Measurements from ENCODE around the gene ATG4C.

DNA sequence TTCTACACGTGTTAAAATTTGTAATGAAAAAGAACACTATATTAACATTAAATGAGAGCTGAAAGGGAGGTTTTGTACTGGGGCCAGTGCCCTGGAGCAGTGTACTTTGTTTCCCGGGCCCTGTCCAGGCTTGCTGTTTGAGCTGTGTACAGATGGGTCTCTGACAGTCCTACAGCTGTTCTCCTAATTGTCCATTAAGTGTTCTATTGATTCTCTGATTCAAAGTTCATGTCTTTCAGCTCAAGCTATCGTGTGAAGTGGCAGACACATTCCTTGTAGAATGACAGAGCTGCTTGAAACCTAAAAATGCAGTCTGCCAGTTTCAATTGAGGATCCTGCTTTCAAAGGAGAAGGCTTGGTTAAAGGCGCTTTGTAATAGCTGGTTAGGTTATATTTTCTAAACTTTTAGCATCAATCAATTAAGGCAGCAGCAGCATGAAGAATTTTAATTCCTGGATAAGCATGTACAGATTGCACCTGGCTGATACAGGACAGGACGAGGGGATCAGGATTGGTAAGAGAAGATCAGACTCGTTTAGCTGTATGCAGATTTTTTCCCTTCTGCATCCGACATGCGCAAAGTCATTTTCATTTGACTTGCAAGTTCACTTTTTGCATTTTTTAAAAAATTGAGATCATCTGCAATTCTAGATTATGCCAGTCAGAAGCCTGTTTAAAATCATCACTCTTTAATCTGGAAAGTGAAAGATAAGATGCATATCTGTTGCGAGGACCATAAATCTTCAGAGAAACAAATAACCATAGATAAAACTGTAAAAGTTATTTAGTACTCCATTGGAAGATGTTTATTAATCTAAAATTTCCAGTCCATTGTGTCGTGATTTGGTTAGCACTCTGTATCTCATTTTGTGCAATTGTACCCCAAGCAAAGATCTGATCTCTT, 98.5 kb downstream of the ATG4C start:
- TF ChIP-seq, protein P1, sequence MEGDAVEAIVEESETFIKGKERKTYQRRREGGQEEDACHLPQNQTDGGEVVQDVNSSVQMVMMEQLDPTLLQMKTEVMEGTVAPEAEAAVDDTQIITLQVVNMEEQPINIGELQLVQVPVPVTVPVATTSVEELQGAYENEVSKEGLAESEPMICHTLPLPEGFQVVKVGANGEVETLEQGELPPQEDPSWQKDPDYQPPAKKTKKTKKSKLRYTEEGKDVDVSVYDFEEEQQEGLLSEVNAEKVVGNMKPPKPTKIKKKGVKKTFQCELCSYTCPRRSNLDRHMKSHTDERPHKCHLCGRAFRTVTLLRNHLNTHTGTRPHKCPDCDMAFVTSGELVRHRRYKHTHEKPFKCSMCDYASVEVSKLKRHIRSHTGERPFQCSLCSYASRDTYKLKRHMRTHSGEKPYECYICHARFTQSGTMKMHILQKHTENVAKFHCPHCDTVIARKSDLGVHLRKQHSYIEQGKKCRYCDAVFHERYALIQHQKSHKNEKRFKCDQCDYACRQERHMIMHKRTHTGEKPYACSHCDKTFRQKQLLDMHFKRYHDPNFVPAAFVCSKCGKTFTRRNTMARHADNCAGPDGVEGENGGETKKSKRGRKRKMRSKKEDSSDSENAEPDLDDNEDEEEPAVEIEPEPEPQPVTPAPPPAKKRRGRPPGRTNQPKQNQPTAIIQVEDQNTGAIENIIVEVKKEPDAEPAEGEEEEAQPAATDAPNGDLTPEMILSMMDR (IDR thresholded peaks at IDR 0.05): no peak
- TF ChIP-seq POLR2A (IDR thresholded peaks at IDR 0.05): no peak
- TF ChIP-seq EP300 (IDR thresholded peaks at IDR 0.05; ENCODE audit: low read depth): no peak
- no peak for TF ChIP-seq POLR2AphosphoS5 (IDR thresholded peaks at IDR 0.05)

Measured in transverse colon (tissue), 4 donors.